HL-60 (cell line): ENCODE results near the gene C11orf54.

Experiments
- DNase-seq, 2 experiments: peaks; one replicate each; pipeline ENCODE4 v3.0.0-alpha.2; 2010 to 2020; ENCODE audit warnings: low read depth in 1 of 2, low spot score in 1 of 2
- H3K27ac ChIP-seq: fragments of 250-450 bp; sonication (Bioruptor Pico); replicated peaks from 2 replicates; pipeline ENCODE4 v1.5.1; 2020; ENCODE audit warnings: mild to moderate bottlenecking, moderate library complexity
- H3K27me3 ChIP-seq: fragments of 250-450 bp; sonication (Bioruptor Pico); 2 replicates; pipeline ENCODE4 v1.5.1; 2021; ENCODE audit warnings: mild to moderate bottlenecking, moderate library complexity; ENCODE audit not compliant: insufficient read depth, poor library complexity, severe bottlenecking
- H3K4me3 ChIP-seq: replicated peaks from 2 replicates; pipeline ENCODE4 v1.5.1; 2011; ENCODE audit warnings: mild to moderate bottlenecking, control low read depth, low read length; ENCODE audit not compliant: insufficient read depth
- CTCF ChIP-seq: IDR thresholded peaks from one replicate; pipeline ENCODE4 v1.5.1; 2011; ENCODE audit warnings: low read length, control low read depth, inconsistent platforms; ENCODE audit not compliant: insufficient read depth
- GABPA ChIP-seq: IDR thresholded peaks from 2 replicates; pipeline ENCODE4 v1.6.1; 2012; ENCODE audit warnings: low read depth
- POLR2AphosphoS5 ChIP-seq: IDR thresholded peaks from 2 replicates; pipeline ENCODE4 v1.6.1; 2012; ENCODE audit warnings: low read depth
- REST ChIP-seq: IDR thresholded peaks from 2 replicates; pipeline ENCODE4 v1.6.1; 2012; ENCODE audit warnings: low read depth; ENCODE audit not compliant: insufficient replicate concordance
- SPI1 ChIP-seq: IDR thresholded peaks from 2 replicates; pipeline ENCODE4 v1.6.1; 2012; ENCODE audit warnings: low read depth, mild to moderate bottlenecking, borderline replicate concordance

The C11orf54 gene

GRCh38 chr11:93730108-93731107, 11.1 kb upstream of the C11orf54 start:
- TF ChIP-seq CTCF (no peak), REST (no peak), POLR2AphosphoS5 (no peak), SPI1 (no peak), GABPA (no peak)
- no peak for DNase-seq
- no peak overlapping the region for H3K4me3 ChIP-seq
- H3K27me3 ChIP-seq: no peaks in the 10 kb centered on the region
- H3K27ac ChIP-seq: no peak overlapping the region

- no peaks in the 10 kb centered on the region for H3K27me3 ChIP-seq
- DNase-seq: no peak
- no peak overlapping the region for H3K4me3 ChIP-seq
- TF ChIP-seq GABPA (no peak), POLR2AphosphoS5 (no peak), CTCF (no peak), SPI1 (no peak), REST (no peak)
- H3K27ac ChIP-seq: no peak overlapping the region
Observed at GRCh38 chr11:93732237-93732892, 9.1 kb upstream of the C11orf54 start.

GRCh38 chr11:93733474-93733873, 8.0 kb upstream of the C11orf54 start:
- H3K4me3 ChIP-seq: no peak overlapping the region
- DNase-seq: no peak
- TF ChIP-seq CTCF (no peak), POLR2AphosphoS5 (no peak), REST (no peak), GABPA (no peak), SPI1 (no peak)
- no peak overlapping the region for H3K27ac ChIP-seq
- H3K27me3 ChIP-seq: no peaks in the 10 kb centered on the region
